Adrenal gland (tissue), 12 donors: ENCODE data around the gene MARCHF9. TPM values are rescaled to one million over a fixed set of nuclear protein-coding genes. Genes with fewer than 3 reads are reported as not detected.
A peak's percentile ranks its signal among the peaks of the same experiment; 100 is the strongest.

ENCODE experiments used
- DNase-seq, 7 donors: peaks; one replicate each; pipeline ENCODE4 v3.0.0-alpha.2; 2019 to 2020
- H3K27ac ChIP-seq, 5 donors: fragments of 200-600 bp; sonication (generic) in 4 of 5; 1 replicate in 3 of 5; 2 replicates in 2 of 5; pipeline versions ENCODE4 v1.5.1 to v1.8.0; 2016 to 2020; ENCODE audit warnings: mild to moderate bottlenecking in 1 of 5
- H3K27me3 ChIP-seq: fragments of 200-600 bp; 2 replicates; pipeline ENCODE4 v1.8.0; 2021
- H3K36me3 ChIP-seq, 2 donors: fragments of 200-600 bp; replicated peaks in 1 of 2; 1 replicate in 1 of 2; 2 replicates in 1 of 2; pipeline versions ENCODE4 v1.5.1 to v1.8.0; 2018 to 2022
- H3K4me1 ChIP-seq, 2 donors: fragments of 200-600 bp; replicated peaks in 1 of 2; 1 replicate in 1 of 2; 2 replicates in 1 of 2; pipeline versions ENCODE4 v1.5.1 to v1.8.0; 2018 to 2021
- H3K4me3 ChIP-seq, 4 donors: fragments of 200-600 bp; sonication (generic) in 3 of 4; one replicate each; pipeline ENCODE4 v1.5.1; 2016 to 2018
- H3K9me3 ChIP-seq, 3 donors: fragments of 200-600 bp; sonication (generic) in 1 of 3; replicated peaks in 1 of 3; 1 replicate in 2 of 3; 2 replicates in 1 of 3; pipeline versions ENCODE4 v1.5.1 to v1.8.0; 2016 to 2021
- CTCF ChIP-seq, 6 experiments: fragments of 450-650 bp in 4 of 6; fragments of 200-600 bp in 2 of 6; sonication (generic) in 1 of 6; IDR thresholded peaks; 1 replicate in 5 of 6; 2 replicates in 1 of 6; pipeline versions ENCODE4 v1.5.1 to v1.8.0; 2016 to 2021; ENCODE audit warnings: antibody characterized with exemption in 6 of 6, mild to moderate bottlenecking in 2 of 6, moderate library complexity in 1 of 6
- POLR2A ChIP-seq, 2 donors: fragments of 450-650 bp; IDR thresholded peaks; one replicate each; pipeline ENCODE4 v1.6.1; 2017; ENCODE audit warnings: antibody characterized with exemption in 2 of 2, mild to moderate bottlenecking in 2 of 2, moderate library complexity in 1 of 2
- WGBS, 4 donors: extraction: QIAGEN DNeasy Blood & Tissue Kit in 2 of 4; methylation state at CpG; one replicate each; pipeline versions ENCODE4 v1.1.5 to v1.1.7; 2013 to 2017; 5-methylcytosine and 5-hydroxymethylcytosine counted together
- intact Hi-C, 2 donors: fragments of 100-400 bp; cut with DNase I; formaldehyde crosslinking; loops; one replicate each; pipeline versions ENCODE4 v1.14.1 to v1.15.0; 2022 to 2023
- polyA plus RNA-seq, 3 donors: library from polyadenylated mRNA; stranded (reverse); fragments of 200-250 nt in 2 of 3; fragments of 350-450 nt in 1 of 3; fragmentation: Illumina TruSeq in 1 of 3; extraction: RNeasy Lipid Tissue Mini Kit (QIAGEN cat#74804) in 1 of 3; gene quantifications; one replicate each; pipeline ENCODE4 v1.2.3, GENCODE V29; 2013 to 2014
- total RNA-seq, 9 donors: library from RNA; depleted of rRNA in 4 of 9; stranded (reverse); fragments of >200 nt in 4 of 9; fragments of 120-200 nt in 1 of 9; fragmentation: NEBNext Ultra II Directional in 1 of 9; extraction: Animal tissue kit (Norgen Biotek cat#: 25700) in 1 of 9; gene quantifications; one replicate each; pipeline versions ENCODE4 v1.1.0 to v1.2.4, GENCODE V29; 2013 to 2023
- donor health status: healthy with polysubstance abuse.
- donor health status: Bipolar disorder and iron deficiency.
- donor health status: DM: yes; HTN: yes; CAD: no.
- donor health status: DM: no; HTN: no; CAD: no.
- donor health status: DM: no; HTN: no; CAD: no.
- donor health status: DM: yes; HTN: yes; CAD: no.

MARCHF9 gene
- total and polyA plus RNA-seq, 12 donors = 6.7 to 45.1 (median 16.6) TPM

GRCh38 chr12:57717131-57717530 lies 37.8 kb upstream of the MARCHF9 start:
- no peak for TF ChIP-seq CTCF (IDR thresholded peaks at IDR 0.05)
- TF ChIP-seq POLR2A (IDR thresholded peaks at IDR 0.05) = no peak

GRCh38 chr12:57717846-57718640 lies 36.9 kb upstream of the MARCHF9 start:
- 95 to 97% (median 96%) methylated on average over 20 to 22 of the region's 22 CpGs for WGBS, 4 donors
- TF ChIP-seq CTCF (IDR thresholded peaks at IDR 0.05) (no peak), POLR2A (IDR thresholded peaks at IDR 0.05) (no peak)
- intact Hi-C loops = no loop called here
- peaks cover 0 to 74% of the 10 kb centered on the region in 2 donors for H3K36me3 ChIP-seq
- peak in 1 of 7 donors; percentile 23 for DNase-seq
- H3K27ac ChIP-seq = no peak overlapping the region
- H3K4me1 ChIP-seq = no peaks in the 10 kb centered on the region
- no peaks in the 10 kb centered on the region for H3K9me3 ChIP-seq
- H3K27me3 ChIP-seq = no peaks in the 10 kb centered on the region
- H3K4me3 ChIP-seq = no peak overlapping the region

More at GRCh38 chr12:57717131-57717530, 37.8 kb upstream of the MARCHF9 start:
- intact Hi-C loops = no loop called here
- H3K4me1 ChIP-seq = no peaks in the 10 kb centered on the region
- H3K36me3 ChIP-seq = peaks cover 0 to 74% of the 10 kb centered on the region in 2 donors
- WGBS, 4 donors = 95 to 98% (median 97%) methylated on average over 5 of the region's 5 CpGs
- H3K27me3 ChIP-seq = no peaks in the 10 kb centered on the region
- H3K27ac ChIP-seq = no peak overlapping the region
- peak in 1 of 7 donors; percentile 27 for DNase-seq
- H3K4me3 ChIP-seq = no peak overlapping the region
- H3K9me3 ChIP-seq = no peaks in the 10 kb centered on the region

- no peaks in the 10 kb centered on the region for H3K27me3 ChIP-seq
- WGBS, 4 donors = 96 to 97% (median 96%) methylated on average over 15 of the region's 15 CpGs
- TF ChIP-seq POLR2A (IDR thresholded peaks at IDR 0.05) (no peak), CTCF (IDR thresholded peaks at IDR 0.05) (no peak)
- H3K27ac ChIP-seq = no peak overlapping the region
- no peak overlapping the region for H3K4me3 ChIP-seq
- peak in 1 of 7 donors; percentile 44 for DNase-seq
- peaks cover 0 to 74% of the 10 kb centered on the region in 2 donors for H3K36me3 ChIP-seq
- intact Hi-C loops = no loop called here
- no peaks in the 10 kb centered on the region for H3K4me1 ChIP-seq
- H3K9me3 ChIP-seq = no peaks in the 10 kb centered on the region
These were observed 36.0 kb upstream of the MARCHF9 start for GRCh38 chr12:57718641-57719528.
